C4-2B (cell line): Measurements from ENCODE around the gene NAA80.

Experiments
- CTCF ChIP-seq: fragments of 450-650 bp; conservative IDR thresholded peaks from 2 replicates; pipeline ENCODE4 v1.5.1; 2017; ENCODE audit warnings: mild to moderate bottlenecking
- ZFX ChIP-seq: fragments of 450-650 bp; IDR thresholded peaks from 2 replicates; pipeline ENCODE4 v1.6.1; 2017

- TF ChIP-seq CTCF = no peak
- no peak for TF ChIP-seq ZFX
Observed at GRCh38 chr3:50323614-50324199, 24.5 kb upstream of the NAA80 start.
